Spinal cord (tissue), 10 donors: Measurements from ENCODE around the gene PARP12. TPM values are rescaled to one million over a fixed set of nuclear protein-coding genes. Genes with fewer than 3 reads are reported as not detected.
"Not testable (repeated sequence)": the region's sequence is repeated elsewhere in the genome, so short reads cannot be mapped to it uniquely, and the experiment has no call there.

Source experiments
- DNase-seq, 6 donors: peaks; one replicate each; pipeline versions ENCODE4 v3.0.0 to v3.0.0-alpha.2; 2013 to 2015; ENCODE audit warnings: low spot score in 6 of 6, low read depth in 4 of 6
- H3K27ac ChIP-seq: one replicate; pipeline ENCODE4 v1.5.1; 2013; ENCODE audit warnings: low read depth, low read length, control low read depth
- H3K27me3 ChIP-seq: one replicate; pipeline ENCODE4 v1.6.1; 2013; ENCODE audit warnings: low read length; ENCODE audit not compliant: control insufficient read depth, insufficient read depth
- H3K36me3 ChIP-seq: one replicate; pipeline ENCODE4 v1.6.1; 2013; ENCODE audit warnings: low read length; ENCODE audit not compliant: control insufficient read depth, insufficient read depth
- H3K4me1 ChIP-seq: one replicate; pipeline ENCODE4 v1.6.1; 2013; ENCODE audit warnings: low read length; ENCODE audit not compliant: control insufficient read depth, insufficient read depth
- H3K4me3 ChIP-seq: one replicate; pipeline ENCODE4 v1.5.1; 2013; ENCODE audit warnings: low read depth, low read length, control low read depth
- H3K9me3 ChIP-seq: one replicate; pipeline ENCODE4 v1.6.1; 2013; ENCODE audit warnings: low read length; ENCODE audit not compliant: control insufficient read depth, insufficient read depth
- WGBS: methylation state at CpG from one replicate; pipeline ENCODE4 v1.1.5; 2013; ENCODE audit warnings: missing lambda C conversion rate; ENCODE audit not compliant: insufficient coverage; 5-methylcytosine and 5-hydroxymethylcytosine counted together
- long read RNA-seq, 4 donors: transcript quantifications; one replicate each; lab custom pipeline, GENCODE V29; 2026
- polyA plus RNA-seq, 2 donors: library from polyadenylated mRNA; unstranded; fragments of 120-200 nt; gene quantifications; one replicate each; pipeline ENCODE4 v1.2.1, GENCODE V29; 2013; ENCODE audit not compliant: insufficient read length in 2 of 2
- total RNA-seq, 2 donors: library from RNA; depleted of rRNA in 1 of 2; stranded (reverse); fragments of 120-200 nt in 1 of 2; fragments of >200 nt in 1 of 2; gene quantifications; one replicate each; pipeline versions ENCODE4 v1.2.3 to v1.2.4, GENCODE V29; 2013 to 2014
- donor health status: healthy.

PARP12 gene
- 10 to 100 TPM; 16.3 to 17.5 TPM for total RNA-seq
- 10 to 100 TPM; 10.5 to 18.6 TPM for polyA plus RNA-seq
- long read RNA-seq, donor 1, partial matches to known transcripts: 0 of 3 reads
- long read RNA-seq, donor 1, other reads (novel, unspliced or antisense): 0 of 3 reads
- long read RNA-seq, donor 2: 0 reads
- long read RNA-seq, donor 3: 0 reads
- long read RNA-seq, donor 4, partial matches to known transcripts: 0 of 1 reads
- long read RNA-seq, donor 4, other reads (novel, unspliced or antisense): 0 of 1 reads

GRCh38 chr7:140062528-140063299 is at the start of gene PARP12:
TSS of gene PARP12 (minus strand) at chr7:140062951. CDS start at chr7:140062847, 104 bp downstream.
- under 1% methylated on average over 106 of the region's 106 CpGs for WGBS
- H3K36me3 ChIP-seq: no peaks in the 10 kb centered on the region
- peak within 1 kb of the TSS; percentile 57 for H3K27ac ChIP-seq
- H3K9me3 ChIP-seq: peaks cover 8% of the 10 kb centered on the region
- H3K27me3 ChIP-seq: peaks cover 8% of the 10 kb centered on the region
- DNase-seq: peak in 5 of 6 donors; percentile 17 to 81 (median 30)
- H3K4me1 ChIP-seq: peaks cover 8% of the 10 kb centered on the region
- H3K4me3 ChIP-seq: peak within 1 kb of the TSS; percentile 57

GRCh38 chr7:140108777-140109176 is 46.0 kb upstream of the PARP12 start:
- H3K27me3 ChIP-seq, H3K27ac ChIP-seq, H3K36me3 ChIP-seq, H3K9me3 ChIP-seq, H3K4me1 ChIP-seq, H3K4me3 ChIP-seq, DNase-seq: not testable (repeated sequence)
- 98% methylated on average over 6 of the region's 8 CpGs for WGBS

- no peak for DNase-seq
- Histone ChIP-seq H3K36me3 (peaks cover 1% of the 10 kb centered on the region), H3K27ac (no peak overlapping the region), H3K4me3 (no peak overlapping the region), H3K9me3 (no peaks in the 10 kb centered on the region), H3K27me3 (no peaks in the 10 kb centered on the region), H3K4me1 (no peaks in the 10 kb centered on the region)
- WGBS: 43% methylated on average over 1 of the region's 4 CpGs
Measured at GRCh38 chr7:140096459-140096858, 33.7 kb upstream of the PARP12 start.

GRCh38 chr7:140093375-140093774 is 30.6 kb upstream of the PARP12 start:
- Histone ChIP-seq H3K9me3 (no peaks in the 10 kb centered on the region), H3K4me1 (no peaks in the 10 kb centered on the region), H3K4me3 (no peak overlapping the region), H3K27me3 (no peaks in the 10 kb centered on the region), H3K36me3 (peaks cover 7% of the 10 kb centered on the region), H3K27ac (no peak overlapping the region)
- DNase-seq: no peak
- WGBS: no CpG with 5 or more reads among the region's 1 CpG

GRCh38 chr7:140085447-140085846 is 22.7 kb upstream of the PARP12 start:
- no peak overlapping the region for H3K27ac ChIP-seq
- H3K4me1 ChIP-seq: no peaks in the 10 kb centered on the region
- no peaks in the 10 kb centered on the region for H3K27me3 ChIP-seq
- no CpG with 5 or more reads among the region's 2 CpGs for WGBS
- H3K36me3 ChIP-seq: no peaks in the 10 kb centered on the region
- H3K9me3 ChIP-seq: no peaks in the 10 kb centered on the region
- H3K4me3 ChIP-seq: no peak overlapping the region
- DNase-seq: no peak

GRCh38 chr7:140084972-140085371 is 22.2 kb upstream of the PARP12 start:
- Histone ChIP-seq H3K36me3 (no peaks in the 10 kb centered on the region), H3K9me3 (no peaks in the 10 kb centered on the region), H3K4me1 (no peaks in the 10 kb centered on the region), H3K27ac (no peak overlapping the region), H3K27me3 (no peaks in the 10 kb centered on the region), H3K4me3 (no peak overlapping the region)
- no peak for DNase-seq
- WGBS: 58% methylated on average over 8 of the region's 8 CpGs

- Histone ChIP-seq H3K27ac (no peak overlapping the region), H3K9me3 (no peaks in the 10 kb centered on the region), H3K27me3 (no peaks in the 10 kb centered on the region), H3K4me3 (no peak overlapping the region), H3K4me1 (no peaks in the 10 kb centered on the region), H3K36me3 (no peaks in the 10 kb centered on the region)
- 86% methylated on average over 4 of the region's 4 CpGs for WGBS
- DNase-seq: no peak
Measured at GRCh38 chr7:140084142-140084655, 21.4 kb upstream of the PARP12 start.

- Histone ChIP-seq H3K27me3 (no peaks in the 10 kb centered on the region), H3K4me3 (no peak overlapping the region), H3K27ac (no peak overlapping the region), H3K36me3 (no peaks in the 10 kb centered on the region), H3K4me1 (no peaks in the 10 kb centered on the region), H3K9me3 (no peaks in the 10 kb centered on the region)
- 100% methylated on average over 6 of the region's 7 CpGs for WGBS
- no peak for DNase-seq
Measured at GRCh38 chr7:140082770-140083169, 20.0 kb upstream of the PARP12 start.

GRCh38 chr7:140081774-140082425 is 19.1 kb upstream of the PARP12 start:
- no peak overlapping the region for H3K4me3 ChIP-seq
- 97% methylated on average over 8 of the region's 11 CpGs for WGBS

More at GRCh38 chr7:140081774-140082425, 19.1 kb upstream of the PARP12 start:
- no peaks in the 10 kb centered on the region for H3K27me3 ChIP-seq
- no peaks in the 10 kb centered on the region for H3K4me1 ChIP-seq
- H3K27ac ChIP-seq: no peak overlapping the region
- DNase-seq: no peak
- H3K9me3 ChIP-seq: no peaks in the 10 kb centered on the region
- no peaks in the 10 kb centered on the region for H3K36me3 ChIP-seq
